Spleen (tissue), 7 donors: ENCODE data around the gene CASP2.

Experiments
- CTCF ChIP-seq, 11 experiments: fragments of 200-600 bp in 7 of 11; fragments of 450-650 bp in 4 of 11; sonication (generic) in 4 of 11; IDR thresholded peaks in 8 of 11; conservative IDR thresholded peaks in 3 of 11; 1 replicate in 7 of 11; 2 replicates in 4 of 11; pipeline versions ENCODE4 v1.4.0 to v1.8.0; 2016 to 2021; ENCODE audit warnings: antibody characterized with exemption in 11 of 11, inconsistent platforms in 4 of 11, mild to moderate bottlenecking in 1 of 11
- POLR2AphosphoS5 ChIP-seq, 3 donors: sonication (generic); formaldehyde crosslinking; IDR thresholded peaks; one replicate each; pipeline ENCODE4 v1.5.1; 2017; ENCODE audit warnings: antibody characterized with exemption in 3 of 3
- donor health status: DM: no; HTN: no; CAD: no; lungs with moderate emphysema.
- donor health status: DM: no; HTN: no; CAD: no.
- donor health status: DM: no; HTN: no; CAD: no.

- TF ChIP-seq POLR2AphosphoS5 (IDR thresholded peaks at IDR 0.05) (no peak), CTCF (IDR thresholded peaks at IDR 0.05 in 8 of 11, conservative IDR thresholded peaks at IDR 0.05 in 3 of 11) (no peak)
These were observed 43.1 kb downstream of the CASP2 start for GRCh38 chr7:143331179-143331801.
